ENCODE data around the gene MCM8.

The MCM8 gene

DNA sequence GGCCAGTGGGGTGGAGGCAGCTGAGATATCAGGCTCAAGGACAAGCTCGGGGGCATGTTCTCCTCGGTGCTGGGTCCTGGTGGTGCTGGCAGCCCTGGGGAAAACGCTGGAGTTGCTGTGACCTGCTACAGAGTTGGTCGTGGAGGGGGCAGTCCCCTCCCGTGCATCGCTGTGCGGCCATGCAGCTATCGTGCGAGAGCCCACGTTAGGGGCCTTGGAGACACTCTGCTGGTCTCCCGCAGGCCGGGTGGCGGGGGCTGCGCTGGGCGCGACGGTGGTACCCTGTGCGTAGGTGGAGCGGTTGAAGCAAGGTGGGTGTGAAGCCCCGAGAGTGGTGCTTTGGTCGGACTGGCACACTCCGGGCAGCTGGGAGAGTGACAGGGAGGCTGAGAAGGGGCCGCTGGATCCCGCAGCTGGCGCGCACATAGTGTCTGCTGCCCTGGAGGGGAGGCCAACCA, 91.4 kb downstream of the MCM8 start:
- DNase-seq (ENCODE audit: low read depth in 3 of 3) = no peak

DNA sequence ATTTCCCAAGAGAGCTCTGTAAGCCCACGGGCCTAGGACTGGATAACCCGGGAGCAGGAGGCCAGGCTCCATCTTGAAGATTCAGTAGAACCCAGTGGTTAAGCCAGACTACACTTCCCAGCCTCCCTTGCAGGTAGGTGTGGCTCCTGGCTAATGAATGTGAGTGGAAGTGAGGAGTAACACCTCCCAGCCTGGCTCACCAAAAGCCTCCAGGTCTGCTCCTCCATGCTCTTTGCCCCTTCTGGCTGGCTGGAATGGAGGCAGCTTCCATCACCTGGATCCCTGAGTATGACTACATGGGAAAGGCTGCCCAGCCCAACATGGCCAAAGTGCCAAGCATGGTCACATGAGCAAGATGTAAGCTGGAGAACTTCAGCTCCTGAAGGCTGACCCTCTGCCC, 93.7 kb downstream of the MCM8 start:
- no peak for DNase-seq (ENCODE audit: low read depth in 3 of 3)

DNA sequence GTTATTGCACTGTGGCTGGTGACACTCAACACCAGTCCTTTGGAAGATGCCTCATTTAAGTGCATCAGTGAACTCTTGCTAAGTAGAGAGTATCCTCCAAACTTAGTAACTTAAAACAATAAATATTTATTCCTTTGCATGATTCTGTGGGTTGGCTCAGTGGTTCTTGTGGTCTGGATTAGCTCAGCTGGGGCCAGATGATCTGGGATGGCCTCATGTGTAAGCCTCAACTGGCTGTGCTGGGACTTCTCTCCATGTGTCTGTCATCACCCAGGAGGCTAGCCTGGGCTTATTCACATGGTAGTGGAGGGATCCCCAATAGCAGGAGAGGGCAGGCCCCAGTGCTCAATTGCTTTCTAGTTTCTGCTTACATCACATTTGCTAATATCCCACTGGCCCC, 95.1 kb downstream of the MCM8 start:
- DNase-seq (ENCODE audit: low read depth in 3 of 3) = no peak

DNA sequence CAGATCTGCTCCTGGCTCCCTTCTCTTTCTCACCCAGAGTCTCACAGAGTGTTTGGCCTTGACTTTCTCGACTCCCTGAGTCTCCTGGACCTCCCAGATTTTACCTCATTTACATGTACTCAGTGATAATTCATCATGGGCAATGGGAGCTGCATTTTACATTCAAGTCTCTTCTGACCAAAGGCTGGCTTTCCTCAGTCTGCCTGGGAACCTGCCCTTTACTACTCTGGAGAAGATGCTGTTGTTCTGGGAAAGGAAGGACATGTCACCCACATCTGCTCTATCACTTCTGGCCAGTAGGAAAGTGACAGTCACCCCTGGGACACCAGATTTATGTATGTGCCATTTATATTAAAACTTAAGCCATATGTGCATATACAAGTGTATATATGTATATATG, 96.0 kb downstream of the MCM8 start:
- DNase-seq (ENCODE audit: low read depth in 3 of 3) = no peak

DNA sequence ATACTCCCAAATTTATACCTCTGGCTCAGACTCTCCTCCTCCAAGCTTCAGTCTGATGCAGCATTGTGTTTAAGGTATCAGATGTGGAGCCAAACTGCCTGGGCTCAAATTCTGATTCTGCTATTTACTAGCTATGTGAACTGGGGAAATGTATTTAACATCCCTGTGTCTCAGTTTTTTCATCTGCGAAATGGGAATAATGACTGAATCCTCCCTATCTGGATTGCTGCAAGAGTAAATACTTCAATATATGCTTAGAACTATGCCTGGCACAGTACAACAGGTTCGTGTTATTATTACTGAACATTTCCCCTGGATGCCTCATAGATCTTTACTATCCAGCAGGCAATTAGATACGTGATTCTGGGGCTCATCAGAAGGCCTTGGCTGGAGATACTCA, 97.9 kb downstream of the MCM8 start:
- DNase-seq (ENCODE audit: low read depth in 3 of 3) = no peak
